ENCODE measurements around the gene FOXI1.

The FOXI1 gene

DNA sequence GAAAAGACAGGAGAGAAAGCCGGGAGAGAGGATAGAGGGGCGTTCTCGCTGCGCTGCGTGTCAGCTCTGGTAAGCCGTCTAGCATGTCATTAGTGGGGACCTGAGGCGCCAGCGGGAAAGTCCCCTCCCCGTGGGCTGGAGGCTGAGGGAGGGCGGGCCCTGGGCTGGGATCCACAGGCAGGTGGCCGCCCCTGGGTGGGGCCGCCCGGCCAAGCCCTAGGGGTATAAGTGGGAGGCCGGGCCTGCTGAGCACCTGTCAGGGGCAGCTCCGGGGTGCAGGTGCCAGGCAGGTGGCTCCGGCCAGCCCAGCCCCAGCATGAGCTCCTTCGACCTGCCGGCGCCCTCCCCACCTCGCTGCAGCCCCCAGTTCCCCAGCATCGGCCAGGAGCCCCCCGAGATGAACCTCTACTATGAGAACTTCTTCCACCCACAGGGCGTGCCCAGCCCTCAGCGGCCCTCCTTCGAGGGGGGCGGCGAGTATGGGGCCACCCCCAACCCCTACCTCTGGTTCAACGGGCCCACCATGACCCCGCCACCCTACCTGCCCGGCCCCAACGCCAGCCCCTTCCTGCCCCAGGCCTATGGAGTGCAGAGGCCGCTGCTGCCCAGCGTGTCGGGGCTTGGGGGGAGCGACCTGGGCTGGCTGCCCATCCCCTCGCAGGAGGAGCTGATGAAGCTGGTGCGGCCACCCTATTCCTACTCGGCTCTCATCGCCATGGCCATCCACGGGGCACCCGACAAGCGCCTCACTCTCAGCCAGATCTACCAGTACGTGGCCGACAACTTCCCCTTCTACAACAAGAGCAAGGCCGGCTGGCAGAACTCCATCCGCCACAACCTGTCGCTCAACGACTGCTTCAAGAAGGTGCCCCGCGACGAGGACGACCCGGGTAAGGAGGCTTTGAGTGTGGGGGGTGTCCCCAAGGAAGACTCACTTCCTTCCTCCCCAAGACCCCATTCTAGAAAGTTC, at the start of gene FOXI1:
FOXI1 (plus strand) TSS at position 256 of the 970 bp plus-strand sequence; CDS start at position 317, 61 bp downstream.
- Histone ChIP-seq H3K4me3 (no peak within 1 kb of the TSS), H3K27me3 (no peaks in the 10 kb centered on the region), H3K9me3 (replicated peaks in 1 of 11) (no peaks in the 10 kb centered on the region), H3K4me1 (peaks cover 0 to 20% (median 11%) of the 10 kb centered on the region in 10 experiments; a peak in 14 of 20 replicates), H3K4me2 (no peak within 1 kb of the TSS), H4K20me1 (no peaks in the 10 kb centered on the region), H3K36me3 (no peaks in the 10 kb centered on the region), H3K9ac (no peak within 1 kb of the TSS), H3K27ac (no peak within 1 kb of the TSS)
- no peak for TF ChIP-seq Cebpa-rat (IDR thresholded peaks at IDR 0.05)

DNA sequence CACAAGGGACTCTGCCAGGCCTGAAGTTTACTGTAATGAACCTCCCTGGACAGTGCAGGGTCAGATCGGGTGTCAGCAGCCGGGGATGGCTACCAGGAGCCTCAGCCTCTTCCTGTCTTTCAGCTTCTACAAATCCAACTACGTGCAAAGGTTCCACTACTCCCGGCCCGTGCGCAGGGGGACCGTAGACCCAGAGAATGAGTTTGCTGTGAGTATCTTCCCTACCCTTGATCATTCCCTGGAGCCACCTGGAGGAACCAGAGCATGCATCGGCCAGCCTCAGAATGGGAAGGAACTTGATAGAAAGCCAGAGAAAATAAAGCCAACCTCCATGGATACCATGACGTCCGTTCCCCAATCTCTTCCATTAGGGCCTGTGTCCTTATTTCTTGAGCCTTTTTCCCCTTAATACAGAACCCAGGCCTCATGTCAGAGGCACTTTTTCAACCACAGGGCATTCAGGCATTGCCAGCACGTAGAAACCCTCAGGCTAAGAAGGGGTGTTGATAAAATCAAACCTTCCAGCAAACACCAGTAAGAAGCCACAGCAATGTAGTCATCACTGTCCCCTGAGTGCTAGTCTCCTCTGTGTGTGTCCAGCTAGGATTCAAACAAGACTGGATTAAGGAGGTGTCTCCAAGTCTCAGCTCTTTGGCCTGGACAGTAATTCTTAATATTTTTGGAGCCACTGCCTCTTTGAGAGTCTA, 49.0 kb upstream of the FOXI1 start:
- Histone ChIP-seq H3K36me3 (peaks cover 39 to 100% (median 88%) of the 10 kb centered on the region in 11 experiments), H3K27me3 (no peaks in the 10 kb centered on the region), H3K4me1 (no peaks in the 10 kb centered on the region), H3K27ac (no peak overlapping the region), H3K9ac (no peak overlapping the region), H3K4me2 (no peak overlapping the region), H3K4me3 (no peak overlapping the region), H3K9me3 (replicated peaks in 1 of 11) (peaks cover 0 to 15% (median 0%) of the 10 kb centered on the region in 11 experiments; a peak in 4 of 22 replicates), H4K20me1 (no peaks in the 10 kb centered on the region; a peak in 1 of 22 replicates)
- TF ChIP-seq Cebpa-rat (IDR thresholded peaks at IDR 0.05), result no peak

DNA sequence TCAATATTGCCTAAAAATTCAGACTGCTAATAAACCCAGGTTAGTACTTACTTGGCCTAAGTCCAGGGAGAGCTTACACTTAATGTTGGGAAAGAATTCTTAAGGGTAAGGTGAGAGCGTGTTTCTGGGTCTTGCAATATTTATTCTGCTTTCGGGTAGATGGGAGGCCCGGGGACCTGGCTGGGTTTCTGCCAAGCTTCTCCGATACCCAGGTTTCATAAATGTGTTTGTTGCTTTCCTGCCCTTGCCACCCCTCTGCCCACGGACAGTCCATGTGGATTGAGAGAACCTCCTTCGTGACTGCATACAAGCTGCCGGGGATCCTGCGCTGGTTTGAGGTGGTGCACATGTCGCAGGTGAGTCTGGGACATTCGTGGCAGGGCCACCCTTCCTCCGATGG, 48.4 kb upstream of the FOXI1 start:
- H3K4me1 ChIP-seq, result no peaks in the 10 kb centered on the region
- no peak overlapping the region for H3K9ac ChIP-seq
- H3K36me3 ChIP-seq, result peaks cover 33 to 100% (median 82%) of the 10 kb centered on the region in 11 experiments
- H4K20me1 ChIP-seq, result no peaks in the 10 kb centered on the region; a peak in 1 of 22 replicates
- peaks cover 0 to 15% (median 0%) of the 10 kb centered on the region in 11 experiments; a peak in 5 of 22 replicates for H3K9me3 ChIP-seq (replicated peaks in 1 of 11)
- no peaks in the 10 kb centered on the region for H3K27me3 ChIP-seq
- no peak for TF ChIP-seq Cebpa-rat (IDR thresholded peaks at IDR 0.05)
- H3K4me2 ChIP-seq, result no peak overlapping the region
- no peak overlapping the region for H3K27ac ChIP-seq
- H3K4me3 ChIP-seq, result no peak overlapping the region

DNA sequence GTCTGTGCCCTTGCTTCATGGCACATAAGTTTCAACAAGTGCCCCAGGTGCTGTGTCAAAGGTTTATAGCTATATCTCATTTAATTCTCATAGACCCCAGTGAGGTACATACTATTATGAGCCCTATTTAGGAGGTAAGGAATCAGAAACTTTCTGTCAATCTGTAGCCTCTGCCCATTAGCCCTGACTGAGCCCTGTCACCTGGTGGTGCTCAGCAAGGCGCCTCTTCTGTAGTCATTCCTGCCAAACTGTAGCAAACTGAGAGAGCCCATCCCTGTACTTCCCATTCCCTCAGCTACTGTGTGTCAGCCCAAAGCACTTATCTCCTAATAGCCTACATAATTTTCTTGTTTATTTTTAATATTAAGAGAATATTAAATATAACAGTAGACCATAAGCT, 46.5 kb upstream of the FOXI1 start:
- TF ChIP-seq Cebpa-rat (IDR thresholded peaks at IDR 0.05), result no peak
- no peaks in the 10 kb centered on the region for H3K4me1 ChIP-seq
- H3K4me3 ChIP-seq, result no peak overlapping the region
- H3K4me2 ChIP-seq, result no peak overlapping the region
- H3K9ac ChIP-seq, result no peak overlapping the region
- H4K20me1 ChIP-seq, result no peaks in the 10 kb centered on the region; a peak in 1 of 22 replicates
- H3K27ac ChIP-seq, result no peak overlapping the region
- no peaks in the 10 kb centered on the region for H3K27me3 ChIP-seq
- H3K9me3 ChIP-seq (replicated peaks in 1 of 11), result peaks cover 0 to 31% (median 11%) of the 10 kb centered on the region in 11 experiments; a peak in 14 of 22 replicates
- peaks cover 36 to 100% (median 77%) of the 10 kb centered on the region in 11 experiments for H3K36me3 ChIP-seq

DNA sequence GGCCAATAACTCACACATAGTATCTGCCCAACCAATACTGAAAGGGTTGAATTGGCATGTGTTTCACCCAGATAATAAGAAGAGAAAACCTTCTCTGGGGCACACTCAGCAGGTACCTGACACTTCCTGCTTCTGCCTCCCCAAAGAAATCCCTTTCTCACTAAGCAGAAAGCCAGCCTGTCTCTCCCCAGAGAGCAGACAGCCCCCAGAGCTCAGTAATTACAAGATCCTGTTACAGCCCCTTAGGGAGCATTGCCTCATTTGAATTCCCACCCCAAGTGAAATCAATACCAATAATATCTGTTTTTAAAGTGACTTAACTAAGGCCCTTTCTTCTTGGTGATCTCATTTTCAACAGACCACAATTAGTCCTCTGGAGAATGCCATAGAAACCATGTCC, 38.5 kb upstream of the FOXI1 start:
- Histone ChIP-seq H3K4me3 (no peak overlapping the region), H3K9me3 (replicated peaks in 1 of 11) (peaks cover 0 to 26% (median 9%) of the 10 kb centered on the region in 11 experiments; a peak in 10 of 22 replicates), H3K27me3 (no peaks in the 10 kb centered on the region), H3K27ac (no peak overlapping the region), H4K20me1 (peaks cover 0 to 25% (median 0%) of the 10 kb centered on the region in 11 experiments; a peak in 3 of 22 replicates), H3K36me3 (peaks cover 45 to 97% (median 71%) of the 10 kb centered on the region in 11 experiments; a peak in 21 of 22 replicates), H3K9ac (no peak overlapping the region), H3K4me1 (no peaks in the 10 kb centered on the region), H3K4me2 (no peak overlapping the region)
- no peak for TF ChIP-seq Cebpa-rat (IDR thresholded peaks at IDR 0.05)

DNA sequence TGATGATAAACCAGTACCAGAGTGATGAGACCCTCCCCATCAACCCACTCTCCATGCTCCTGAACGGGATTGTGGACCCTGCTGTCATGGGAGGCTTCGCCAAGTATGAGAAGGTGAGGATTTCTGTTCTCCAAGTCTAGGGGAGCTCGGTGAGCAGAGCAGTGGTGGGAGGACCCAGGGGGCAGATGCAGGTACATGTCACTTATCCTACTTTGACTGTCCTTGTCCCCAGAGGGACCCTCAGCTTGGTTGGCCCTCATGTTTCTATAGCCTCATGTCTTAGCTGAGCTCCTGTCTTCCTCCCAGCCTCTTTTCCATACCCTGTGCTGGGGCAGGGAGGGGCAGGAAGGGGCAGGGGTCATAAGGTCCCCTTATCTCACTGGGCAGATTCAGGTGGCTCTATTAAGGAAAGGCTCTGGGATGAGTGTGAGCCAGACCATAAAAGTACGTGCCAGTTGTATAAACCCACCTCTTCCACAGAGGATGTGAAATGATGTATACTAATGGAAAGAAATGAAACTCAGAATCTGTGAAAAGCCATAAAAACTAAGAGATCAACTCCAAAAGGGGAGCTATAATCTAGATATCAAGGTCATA, 38.0 kb upstream of the FOXI1 start:
- Histone ChIP-seq H3K9ac (no peak overlapping the region), H3K36me3 (peaks cover 45 to 97% (median 70%) of the 10 kb centered on the region in 11 experiments; a peak in 21 of 22 replicates), H3K27me3 (no peaks in the 10 kb centered on the region), H3K4me3 (no peak overlapping the region), H3K9me3 (replicated peaks in 1 of 11) (peaks cover 0 to 26% (median 9%) of the 10 kb centered on the region in 11 experiments; a peak in 10 of 22 replicates), H3K4me2 (no peak overlapping the region), H4K20me1 (peaks cover 0 to 25% (median 0%) of the 10 kb centered on the region in 11 experiments; a peak in 3 of 22 replicates), H3K27ac (no peak overlapping the region), H3K4me1 (no peaks in the 10 kb centered on the region)
- TF ChIP-seq Cebpa-rat (IDR thresholded peaks at IDR 0.05), result no peak

DNA sequence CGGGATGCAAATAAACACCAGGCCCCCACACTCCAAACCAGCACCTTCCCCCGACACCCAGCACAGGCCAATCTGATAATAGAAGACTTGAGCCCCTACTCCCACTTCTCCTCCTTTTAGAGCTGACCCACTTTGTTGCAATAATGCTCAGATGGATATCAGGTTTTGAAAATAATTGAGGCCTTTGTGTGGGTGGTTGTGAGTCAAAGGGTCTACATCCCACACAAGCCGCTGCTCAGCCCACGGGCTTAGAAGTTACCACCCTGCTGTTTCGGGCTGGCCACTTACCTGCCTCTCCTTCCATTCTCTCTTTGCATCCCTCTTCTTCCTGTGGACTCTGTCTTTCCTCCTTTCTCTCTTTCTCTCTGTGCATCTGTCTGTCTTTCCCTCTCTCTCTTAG, 36.2 kb upstream of the FOXI1 start:
- no peak for TF ChIP-seq Cebpa-rat (IDR thresholded peaks at IDR 0.05)
- no peaks in the 10 kb centered on the region for H3K27me3 ChIP-seq

DNA sequence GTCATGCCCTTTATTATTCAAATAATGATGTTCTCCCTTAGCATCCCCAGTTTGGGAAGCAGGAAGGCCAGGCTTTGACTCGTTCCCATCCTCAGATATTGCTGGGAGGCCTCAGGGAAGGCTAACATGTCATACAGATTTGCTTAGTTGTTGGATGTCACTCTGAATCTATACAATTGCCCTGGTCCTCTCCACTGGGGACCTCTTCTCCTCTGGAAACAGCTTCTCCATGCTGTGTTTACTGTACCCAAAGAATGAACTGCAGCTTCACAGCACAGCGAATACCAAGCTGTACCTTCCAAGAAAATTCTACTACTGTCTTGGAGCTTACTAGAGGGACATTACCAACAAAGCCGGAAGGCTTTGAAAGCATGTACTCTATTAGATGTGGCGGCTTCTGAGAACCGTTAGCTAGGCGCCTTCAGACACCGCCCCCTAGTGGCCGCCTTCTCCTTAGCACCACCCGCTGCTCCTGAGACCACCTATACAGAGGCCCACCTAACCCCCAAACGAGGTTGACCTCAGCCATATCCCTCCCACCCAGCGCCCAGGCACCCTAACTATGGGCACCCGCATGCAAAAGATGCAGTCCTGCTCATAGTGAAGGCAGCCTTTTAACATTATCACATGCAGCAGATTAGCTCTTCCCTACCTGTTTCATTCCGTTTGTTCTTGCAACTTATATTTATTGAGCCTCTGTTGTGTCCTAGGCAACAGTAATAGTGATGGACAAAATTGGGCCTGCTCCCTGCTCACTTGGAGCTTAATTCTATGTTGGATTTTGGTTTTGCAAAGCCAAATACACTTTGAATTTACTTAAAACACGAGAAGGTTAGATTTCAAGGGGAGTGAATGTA, 34.9 kb upstream of the FOXI1 start:
- TF ChIP-seq Cebpa-rat (IDR thresholded peaks at IDR 0.05), result no peak
- H3K27me3 ChIP-seq, result no peaks in the 10 kb centered on the region
- H3K9me3 ChIP-seq (replicated peaks in 1 of 11), result 0 out of 22 replicates have a peak, but pooled peaks cover 0 to 10% (median 0%) of the 10 kb centered on the region in 11 experiments
- H3K4me3 ChIP-seq, result no peak overlapping the region
- peaks cover 35 to 94% (median 70%) of the 10 kb centered on the region in 11 experiments; a peak in 21 of 22 replicates for H3K36me3 ChIP-seq
- no peak overlapping the region for H3K9ac ChIP-seq
- H3K4me1 ChIP-seq, result no peaks in the 10 kb centered on the region
- H3K27ac ChIP-seq, result no peak overlapping the region
- H3K4me2 ChIP-seq, result no peak overlapping the region
- H4K20me1 ChIP-seq, result peaks cover 0 to 25% (median 0%) of the 10 kb centered on the region in 11 experiments; a peak in 4 of 22 replicates

More for the DNA sequence above, 36.2 kb upstream of the FOXI1 start:
- Histone ChIP-seq H3K27ac (no peak overlapping the region), H3K9me3 (replicated peaks in 1 of 11) (peaks cover 0 to 10% (median 0%) of the 10 kb centered on the region in 11 experiments; a peak in 1 of 22 replicates), H4K20me1 (peaks cover 0 to 25% (median 0%) of the 10 kb centered on the region in 11 experiments; a peak in 4 of 22 replicates), H3K4me1 (no peaks in the 10 kb centered on the region), H3K4me2 (no peak overlapping the region), H3K4me3 (no peak overlapping the region), H3K36me3 (peaks cover 33 to 92% (median 58%) of the 10 kb centered on the region in 11 experiments; a peak in 21 of 22 replicates), H3K9ac (no peak overlapping the region)
